Osteoblast (primary cell): ENCODE results near the gene PBX1. TPM values are rescaled to one million over a fixed set of nuclear protein-coding genes. Genes with fewer than 3 reads are reported as not detected.

ENCODE experiments used
- DNase-seq: peaks from one replicate; pipeline ENCODE4 v3.0.0; 2011; ENCODE audit warnings: low spot score, mixed read lengths; ENCODE audit not compliant: insufficient read length; ENCODE audit errors: missing footprints
- H2AFZ ChIP-seq: 2 replicates; pipeline ENCODE4 v1.6.0; 2011; ENCODE audit warnings: mild to moderate bottlenecking, low read length
- H3K27ac ChIP-seq: 2 replicates; pipeline ENCODE4 v1.5.1; 2011; ENCODE audit warnings: mild to moderate bottlenecking, low read depth, low read length, moderate library complexity
- H3K27me3 ChIP-seq: 2 replicates; pipeline ENCODE4 v1.6.0; 2012; ENCODE audit warnings: mild to moderate bottlenecking, control low read depth, inconsistent platforms, low read length, moderate library complexity; ENCODE audit not compliant: insufficient read depth
- H3K36me3 ChIP-seq: 2 replicates; pipeline ENCODE4 v1.5.1; 2011; ENCODE audit warnings: mild to moderate bottlenecking, low read length, control low read depth, moderate library complexity; ENCODE audit not compliant: insufficient read depth
- H3K4me1 ChIP-seq: 2 replicates; pipeline ENCODE4 v1.5.1; 2011; ENCODE audit warnings: mild to moderate bottlenecking, low read length, control low read depth, moderate library complexity; ENCODE audit not compliant: insufficient read depth
- H3K4me2 ChIP-seq: 2 replicates; pipeline ENCODE4 v1.6.0; 2011; ENCODE audit warnings: mild to moderate bottlenecking, low read length; ENCODE audit not compliant: insufficient read depth
- H3K4me3 ChIP-seq: fragments of 200-600 bp; sonication (generic); 3 replicates; pipeline ENCODE4 v1.5.1; 2012; ENCODE audit warnings: mild to moderate bottlenecking, low read length, inconsistent platforms; ENCODE audit not compliant: insufficient read depth
- H3K79me2 ChIP-seq: 2 replicates; pipeline ENCODE4 v1.6.0; 2012; ENCODE audit warnings: mild to moderate bottlenecking, low read length, control low read depth, inconsistent platforms; ENCODE audit not compliant: insufficient read depth
- H3K9me3 ChIP-seq: 2 replicates; pipeline ENCODE4 v1.5.1; 2011; ENCODE audit warnings: low read depth, low read length, control low read depth
- H4K20me1 ChIP-seq: 2 replicates; pipeline ENCODE4 v1.6.0; 2012; ENCODE audit warnings: mild to moderate bottlenecking, low read length, control low read depth; ENCODE audit not compliant: insufficient read depth
- total RNA-seq: library from RNA; depleted of rRNA; stranded (reverse); fragments of >200 nt; gene quantifications from 2 replicates; pipeline ENCODE4 v1.2.3, GENCODE V29; 2012
- TF ChIP-seq, protein P1 (sequence below): IDR thresholded peaks from 2 replicates; pipeline ENCODE4 v1.5.1; 2011; ENCODE audit warnings: mild to moderate bottlenecking, low read depth, low read length, moderate library complexity; ENCODE audit errors: extremely low read depth

The PBX1 gene
- total RNA-seq, 1 donor = 10.1 TPM

DNA sequence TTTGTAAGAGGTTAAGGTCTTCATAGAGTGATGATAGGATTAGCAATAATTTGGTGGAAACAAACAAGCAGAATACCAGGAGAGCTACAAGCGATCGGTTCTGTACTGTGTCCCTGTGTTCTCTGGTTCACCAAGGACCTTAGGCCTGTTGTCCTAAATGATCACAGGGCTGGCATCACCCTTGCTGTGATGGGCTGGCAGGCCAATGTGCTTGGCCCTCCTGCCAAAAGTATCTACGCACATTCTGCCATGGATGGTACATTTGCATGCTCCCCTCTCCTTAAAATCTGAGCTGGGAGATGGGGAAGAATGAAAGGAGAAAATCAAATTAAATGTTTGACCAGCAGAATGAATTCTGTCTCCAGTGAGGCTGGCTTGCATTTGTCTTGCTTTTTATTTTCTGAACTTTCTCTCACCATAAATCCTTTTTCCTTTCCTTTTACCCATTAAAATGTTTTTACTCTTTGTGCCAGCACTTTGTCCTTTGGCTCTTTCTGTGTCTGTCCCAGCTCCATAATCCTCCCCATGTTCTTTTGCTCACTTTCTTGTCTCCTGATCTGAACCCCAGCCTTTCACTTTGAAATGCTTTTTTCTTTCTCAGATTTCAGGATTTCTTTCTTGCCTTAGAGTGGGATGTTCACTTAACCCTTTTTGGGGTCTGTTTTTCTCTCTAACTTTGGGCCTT is 51.7 kb downstream of the PBX1 start:
- Histone ChIP-seq H3K4me2 (no peak overlapping the region), H3K36me3 (no peaks in the 10 kb centered on the region), H3K27ac (no peak overlapping the region), H4K20me1 (peaks cover 2% of the 10 kb centered on the region), H3K4me3 (no peak overlapping the region), H3K9me3 (no peaks in the 10 kb centered on the region), H3K27me3 (no peaks in the 10 kb centered on the region), H2AFZ (no peak overlapping the region), H3K4me1 (peaks cover 7% of the 10 kb centered on the region), H3K79me2 (no peaks in the 10 kb centered on the region)
- TF ChIP-seq, protein P1, sequence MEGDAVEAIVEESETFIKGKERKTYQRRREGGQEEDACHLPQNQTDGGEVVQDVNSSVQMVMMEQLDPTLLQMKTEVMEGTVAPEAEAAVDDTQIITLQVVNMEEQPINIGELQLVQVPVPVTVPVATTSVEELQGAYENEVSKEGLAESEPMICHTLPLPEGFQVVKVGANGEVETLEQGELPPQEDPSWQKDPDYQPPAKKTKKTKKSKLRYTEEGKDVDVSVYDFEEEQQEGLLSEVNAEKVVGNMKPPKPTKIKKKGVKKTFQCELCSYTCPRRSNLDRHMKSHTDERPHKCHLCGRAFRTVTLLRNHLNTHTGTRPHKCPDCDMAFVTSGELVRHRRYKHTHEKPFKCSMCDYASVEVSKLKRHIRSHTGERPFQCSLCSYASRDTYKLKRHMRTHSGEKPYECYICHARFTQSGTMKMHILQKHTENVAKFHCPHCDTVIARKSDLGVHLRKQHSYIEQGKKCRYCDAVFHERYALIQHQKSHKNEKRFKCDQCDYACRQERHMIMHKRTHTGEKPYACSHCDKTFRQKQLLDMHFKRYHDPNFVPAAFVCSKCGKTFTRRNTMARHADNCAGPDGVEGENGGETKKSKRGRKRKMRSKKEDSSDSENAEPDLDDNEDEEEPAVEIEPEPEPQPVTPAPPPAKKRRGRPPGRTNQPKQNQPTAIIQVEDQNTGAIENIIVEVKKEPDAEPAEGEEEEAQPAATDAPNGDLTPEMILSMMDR = no peak
- DNase-seq = no peak

DNA sequence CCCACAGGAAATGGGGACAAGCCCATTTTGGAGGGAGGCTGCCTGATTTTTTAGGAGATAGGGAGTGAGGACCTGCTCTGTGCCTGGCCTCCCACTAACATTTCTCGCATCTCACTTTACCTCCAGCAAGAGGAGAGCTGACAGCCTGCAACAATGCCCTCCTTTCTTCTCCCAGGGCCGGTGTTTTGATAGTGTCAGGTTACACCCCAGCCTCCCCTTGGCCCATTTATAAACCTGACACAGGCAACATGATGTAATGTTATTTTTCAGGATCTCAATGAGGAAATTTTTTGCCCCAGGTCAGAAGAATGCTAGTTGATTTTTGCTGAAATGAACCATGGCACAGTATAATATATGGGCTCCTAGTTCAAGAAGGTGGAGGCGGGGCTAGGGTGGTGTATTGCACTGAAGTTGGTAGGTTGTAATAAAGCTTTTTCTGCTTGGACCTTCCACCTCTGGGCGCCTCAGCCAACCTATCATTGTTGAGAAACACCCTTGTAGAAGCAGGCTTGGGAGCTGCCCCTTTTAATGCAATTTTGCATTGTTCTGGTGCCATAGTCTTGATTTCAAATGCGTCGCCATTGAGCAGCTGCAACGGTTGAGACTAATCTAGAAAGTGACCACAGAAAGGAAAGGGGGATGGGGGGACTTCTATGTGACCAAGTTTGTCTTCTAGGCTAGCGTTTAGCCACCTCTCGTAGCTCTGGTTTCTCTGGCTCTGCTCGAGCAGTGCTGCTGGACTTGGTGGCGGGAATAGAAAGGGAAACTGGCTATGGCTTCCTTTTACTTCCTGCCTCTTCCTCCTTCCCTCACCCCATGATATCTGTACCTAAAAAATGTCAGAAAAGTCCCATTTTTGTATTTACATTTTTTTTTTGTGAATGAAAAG is 53.0 kb downstream of the PBX1 start:
- peak; percentile 84 for DNase-seq
- Histone ChIP-seq H4K20me1 (peaks cover 2% of the 10 kb centered on the region), H3K4me2 (peak overlapping the region; percentile 39), H3K36me3 (no peaks in the 10 kb centered on the region), H3K27me3 (no peaks in the 10 kb centered on the region), H3K79me2 (no peaks in the 10 kb centered on the region), H3K4me3 (no peak overlapping the region), H3K27ac (no peak overlapping the region), H3K4me1 (peaks cover 7% of the 10 kb centered on the region), H2AFZ (no peak overlapping the region), H3K9me3 (no peaks in the 10 kb centered on the region)
- TF ChIP-seq, protein P1 = no peak

DNA sequence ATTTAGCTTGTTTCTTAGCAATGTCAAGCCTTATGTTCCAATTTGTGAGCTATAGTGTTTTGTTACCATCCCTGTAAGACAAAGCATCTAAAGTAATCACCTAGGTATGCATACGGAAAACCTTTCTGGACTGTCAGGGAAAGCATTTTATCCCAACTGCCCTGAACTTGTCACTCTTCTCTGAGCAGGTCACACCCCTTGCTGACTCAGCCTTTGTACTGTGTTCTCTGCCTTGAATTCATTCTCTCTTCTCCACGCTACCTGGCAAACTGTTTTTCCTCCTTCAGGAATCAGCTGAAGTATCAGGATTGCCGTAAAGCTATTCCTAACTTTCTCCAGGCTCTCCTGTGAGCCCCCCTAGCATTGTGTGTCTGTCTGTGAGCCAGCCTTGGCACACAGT is 54.2 kb downstream of the PBX1 start:
- Histone ChIP-seq H3K27ac (no peak overlapping the region), H3K4me1 (peaks cover 7% of the 10 kb centered on the region), H3K27me3 (no peaks in the 10 kb centered on the region), H3K9me3 (no peaks in the 10 kb centered on the region), H2AFZ (no peak overlapping the region), H3K36me3 (no peaks in the 10 kb centered on the region), H4K20me1 (peaks cover 2% of the 10 kb centered on the region), H3K79me2 (no peaks in the 10 kb centered on the region), H3K4me3 (no peak overlapping the region), H3K4me2 (no peak overlapping the region)
- DNase-seq = no peak
- TF ChIP-seq, protein P1 = no peak

DNA sequence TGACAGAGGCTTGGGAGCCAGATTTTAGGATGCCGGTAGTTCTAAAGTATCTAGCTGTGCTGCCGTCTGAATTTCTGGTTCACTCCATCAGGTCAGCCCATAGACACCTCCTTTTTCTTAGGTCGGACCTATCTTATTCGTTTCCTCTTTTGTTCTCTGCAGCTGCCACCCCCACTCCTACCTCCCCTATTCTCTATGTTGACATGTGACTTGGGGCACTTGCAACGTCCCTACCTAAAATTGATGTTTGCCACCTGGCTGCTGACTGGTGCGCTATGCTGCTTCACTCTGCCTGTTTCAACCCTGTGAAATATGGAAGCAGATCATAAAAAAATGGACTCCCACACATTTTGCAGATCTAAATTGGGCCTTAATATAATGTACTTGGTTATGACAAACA is 55.3 kb downstream of the PBX1 start:
- H3K4me3 ChIP-seq = no peak overlapping the region
- peaks cover 7% of the 10 kb centered on the region for H3K4me1 ChIP-seq
- H4K20me1 ChIP-seq = peaks cover 2% of the 10 kb centered on the region
- no peaks in the 10 kb centered on the region for H3K9me3 ChIP-seq
- H3K79me2 ChIP-seq = no peaks in the 10 kb centered on the region
- no peaks in the 10 kb centered on the region for H3K27me3 ChIP-seq
- DNase-seq = no peak
- TF ChIP-seq, protein P1 = no peak
- no peak overlapping the region for H2AFZ ChIP-seq
- no peak overlapping the region for H3K4me2 ChIP-seq
- no peak overlapping the region for H3K27ac ChIP-seq
- H3K36me3 ChIP-seq = no peaks in the 10 kb centered on the region
